ENCODE measurements around the gene SLC6A17.

The SLC6A17 gene

GRCh38 chr1:110160538-110161100 lies 10.3 kb downstream of the SLC6A17 start:
- Histone ChIP-seq H3K27ac (ENCODE audit: low read length) (no peak overlapping the region), H3K9me3 (ENCODE audit: insufficient read depth, low read depth, low read length) (no peaks in the 10 kb centered on the region), H3K4me3 (ENCODE audit: low read length) (no peak overlapping the region), H3K4me1 (ENCODE audit: insufficient read depth, low read length) (no peaks in the 10 kb centered on the region), H3K27me3 (ENCODE audit: insufficient read depth, low read length) (peaks cover 13% of the 10 kb centered on the region), H3K36me3 (ENCODE audit: insufficient read depth, low read depth, low read length) (no peaks in the 10 kb centered on the region), H3K9ac (ENCODE audit: low read depth, low read length) (no peak overlapping the region)

- H3K27ac ChIP-seq (ENCODE audit: low read length), result no peak overlapping the region
- peaks cover 9% of the 10 kb centered on the region for H3K27me3 ChIP-seq (ENCODE audit: insufficient read depth, low read length)
- H3K9ac ChIP-seq (ENCODE audit: low read depth, low read length), result no peak overlapping the region
- H3K4me1 ChIP-seq (ENCODE audit: insufficient read depth, low read length), result no peaks in the 10 kb centered on the region
- H3K36me3 ChIP-seq (ENCODE audit: insufficient read depth, low read depth, low read length), result no peaks in the 10 kb centered on the region
- H3K9me3 ChIP-seq (ENCODE audit: insufficient read depth, low read depth, low read length), result no peaks in the 10 kb centered on the region
- no peak overlapping the region for H3K4me3 ChIP-seq (ENCODE audit: low read length)
Measured at GRCh38 chr1:110161165-110161564, 10.9 kb downstream of the SLC6A17 start.

- H3K4me3 ChIP-seq (ENCODE audit: low read length), result no peak overlapping the region
- H3K27me3 ChIP-seq (ENCODE audit: insufficient read depth, low read length), result peaks cover 7% of the 10 kb centered on the region; the same call in 1 of the 2 replicates
- H3K27ac ChIP-seq (ENCODE audit: low read length), result no peak overlapping the region
- H3K9ac ChIP-seq (ENCODE audit: low read depth, low read length), result no peak overlapping the region
- no peaks in the 10 kb centered on the region for H3K9me3 ChIP-seq (ENCODE audit: insufficient read depth, low read depth, low read length)
- no peaks in the 10 kb centered on the region for H3K36me3 ChIP-seq (ENCODE audit: insufficient read depth, low read depth, low read length)
- H3K4me1 ChIP-seq (ENCODE audit: insufficient read depth, low read length), result no peaks in the 10 kb centered on the region
Measured at GRCh38 chr1:110161849-110162248, 11.6 kb downstream of the SLC6A17 start.

- Histone ChIP-seq H3K4me3 (ENCODE audit: low read length) (no peak overlapping the region), H3K27me3 (ENCODE audit: insufficient read depth, low read length) (peaks cover 7% of the 10 kb centered on the region; the same call in 1 of the 2 replicates), H3K36me3 (ENCODE audit: insufficient read depth, low read depth, low read length) (no peaks in the 10 kb centered on the region), H3K4me1 (ENCODE audit: insufficient read depth, low read length) (no peaks in the 10 kb centered on the region), H3K9ac (ENCODE audit: low read depth, low read length) (no peak overlapping the region), H3K9me3 (ENCODE audit: insufficient read depth, low read depth, low read length) (no peaks in the 10 kb centered on the region), H3K27ac (ENCODE audit: low read length) (no peak overlapping the region)
Measured at GRCh38 chr1:110163591-110163990, 13.3 kb downstream of the SLC6A17 start.

- H3K4me1 ChIP-seq (ENCODE audit: insufficient read depth, low read length), result no peaks in the 10 kb centered on the region
- H3K4me3 ChIP-seq (ENCODE audit: low read length), result no peak overlapping the region
- no peak overlapping the region for H3K27ac ChIP-seq (ENCODE audit: low read length)
- no peaks in the 10 kb centered on the region for H3K36me3 ChIP-seq (ENCODE audit: insufficient read depth, low read depth, low read length)
- H3K9ac ChIP-seq (ENCODE audit: low read depth, low read length), result no peak overlapping the region
- peaks cover 1% of the 10 kb centered on the region; the same call in 1 of the 2 replicates for H3K27me3 ChIP-seq (ENCODE audit: insufficient read depth, low read length)
- H3K9me3 ChIP-seq (ENCODE audit: insufficient read depth, low read depth, low read length), result no peaks in the 10 kb centered on the region
Measured at GRCh38 chr1:110164725-110165350, 14.5 kb downstream of the SLC6A17 start.

- no peaks in the 10 kb centered on the region; the same call in 1 of the 2 replicates for H3K27me3 ChIP-seq (ENCODE audit: insufficient read depth, low read length)
- H3K9ac ChIP-seq (ENCODE audit: low read depth, low read length), result no peak overlapping the region
- no peaks in the 10 kb centered on the region for H3K4me1 ChIP-seq (ENCODE audit: insufficient read depth, low read length)
- H3K4me3 ChIP-seq (ENCODE audit: low read length), result no peak overlapping the region
- no peaks in the 10 kb centered on the region for H3K9me3 ChIP-seq (ENCODE audit: insufficient read depth, low read depth, low read length)
- no peak overlapping the region for H3K27ac ChIP-seq (ENCODE audit: low read length)
- H3K36me3 ChIP-seq (ENCODE audit: insufficient read depth, low read depth, low read length), result no peaks in the 10 kb centered on the region
Measured at GRCh38 chr1:110165761-110166231, 15.5 kb downstream of the SLC6A17 start.

GRCh38 chr1:110166861-110167260 lies 16.6 kb downstream of the SLC6A17 start:
- H3K4me3 ChIP-seq (ENCODE audit: low read length), result no peak overlapping the region
- no peaks in the 10 kb centered on the region for H3K9me3 ChIP-seq (ENCODE audit: insufficient read depth, low read depth, low read length)
- no peak overlapping the region for H3K9ac ChIP-seq (ENCODE audit: low read depth, low read length)
- H3K27ac ChIP-seq (ENCODE audit: low read length), result no peak overlapping the region
- no peaks in the 10 kb centered on the region for H3K36me3 ChIP-seq (ENCODE audit: insufficient read depth, low read depth, low read length)
- H3K4me1 ChIP-seq (ENCODE audit: insufficient read depth, low read length), result no peaks in the 10 kb centered on the region
- H3K27me3 ChIP-seq (ENCODE audit: insufficient read depth, low read length), result no peaks in the 10 kb centered on the region; the same call in 1 of the 2 replicates

GRCh38 chr1:110170766-110171733 lies 20.8 kb downstream of the SLC6A17 start:
- Histone ChIP-seq H3K4me1 (ENCODE audit: insufficient read depth, low read length) (no peaks in the 10 kb centered on the region), H3K27me3 (ENCODE audit: insufficient read depth, low read length) (no peaks in the 10 kb centered on the region)

GRCh38 chr1:110172001-110172400 lies 21.7 kb downstream of the SLC6A17 start:
- H3K9ac ChIP-seq (ENCODE audit: low read depth, low read length), result no peak overlapping the region
- no peak overlapping the region for H3K4me3 ChIP-seq (ENCODE audit: low read length)
- no peaks in the 10 kb centered on the region for H3K4me1 ChIP-seq (ENCODE audit: insufficient read depth, low read length)
- H3K36me3 ChIP-seq (ENCODE audit: insufficient read depth, low read depth, low read length), result no peaks in the 10 kb centered on the region
- no peaks in the 10 kb centered on the region for H3K27me3 ChIP-seq (ENCODE audit: insufficient read depth, low read length)
- no peak overlapping the region for H3K27ac ChIP-seq (ENCODE audit: low read length)
- no peaks in the 10 kb centered on the region for H3K9me3 ChIP-seq (ENCODE audit: insufficient read depth, low read depth, low read length)

More at GRCh38 chr1:110170766-110171733, 20.8 kb downstream of the SLC6A17 start:
- no peak overlapping the region for H3K4me3 ChIP-seq (ENCODE audit: low read length)
- H3K9ac ChIP-seq (ENCODE audit: low read depth, low read length), result no peak overlapping the region
- no peaks in the 10 kb centered on the region for H3K9me3 ChIP-seq (ENCODE audit: insufficient read depth, low read depth, low read length)
- no peaks in the 10 kb centered on the region for H3K36me3 ChIP-seq (ENCODE audit: insufficient read depth, low read depth, low read length)
- no peak overlapping the region for H3K27ac ChIP-seq (ENCODE audit: low read length)

GRCh38 chr1:110173466-110174105 lies 23.3 kb downstream of the SLC6A17 start:
- no peak overlapping the region for H3K4me3 ChIP-seq (ENCODE audit: low read length)
- no peaks in the 10 kb centered on the region for H3K36me3 ChIP-seq (ENCODE audit: insufficient read depth, low read depth, low read length)
- no peaks in the 10 kb centered on the region for H3K4me1 ChIP-seq (ENCODE audit: insufficient read depth, low read length)
- no peak overlapping the region for H3K27ac ChIP-seq (ENCODE audit: low read length)
- H3K9me3 ChIP-seq (ENCODE audit: insufficient read depth, low read depth, low read length), result no peaks in the 10 kb centered on the region; the same call in 1 of the 2 replicates
- H3K9ac ChIP-seq (ENCODE audit: low read depth, low read length), result no peak overlapping the region
- H3K27me3 ChIP-seq (ENCODE audit: insufficient read depth, low read length), result no peaks in the 10 kb centered on the region

GRCh38 chr1:110174961-110175360 lies 24.7 kb downstream of the SLC6A17 start:
- Histone ChIP-seq H3K9ac (ENCODE audit: low read depth, low read length) (no peak overlapping the region), H3K9me3 (ENCODE audit: insufficient read depth, low read depth, low read length) (no peaks in the 10 kb centered on the region; the same call in 1 of the 2 replicates), H3K27me3 (ENCODE audit: insufficient read depth, low read length) (no peaks in the 10 kb centered on the region), H3K4me1 (ENCODE audit: insufficient read depth, low read length) (no peaks in the 10 kb centered on the region), H3K36me3 (ENCODE audit: insufficient read depth, low read depth, low read length) (no peaks in the 10 kb centered on the region), H3K4me3 (ENCODE audit: low read length) (no peak overlapping the region), H3K27ac (ENCODE audit: low read length) (no peak overlapping the region)
